Neural cell (in vitro differentiated cells): ENCODE data around the gene THRA. TPM values are rescaled to one million over a fixed set of nuclear protein-coding genes. Genes with fewer than 3 reads are reported as not detected.

Experiments used
- H2AFZ ChIP-seq: fragments of 200-600, 300-800 bp; sonication (generic), shearing (Covaris generic); 2 replicates; pipeline ENCODE4 v1.6.0; 2014; ENCODE audit warnings: low read depth, mild to moderate bottlenecking, antibody characterized with exemption, low read length, moderate library complexity
- H3F3A ChIP-seq: fragments of 200-600 bp; shearing (Covaris generic); 2 replicates; pipeline ENCODE4 v1.6.1; 2016; ENCODE audit warnings: mild to moderate bottlenecking, moderate library complexity, mixed read lengths, antibody characterized with exemption, low read length; ENCODE audit not compliant: insufficient read depth, poor library complexity, severe bottlenecking
- H3K27ac ChIP-seq: fragments of 200-600, 300-800 bp; sonication (generic), shearing (Covaris generic); 2 replicates; pipeline ENCODE4 v1.5.1; 2014; ENCODE audit warnings: mild to moderate bottlenecking, low read length, moderate library complexity
- H3K27me3 ChIP-seq: fragments of 300-800, 200-600 bp; sonication (generic), shearing (Covaris generic); 2 replicates; pipeline ENCODE4 v1.6.0; 2014; ENCODE audit warnings: mild to moderate bottlenecking, low read depth, low read length, moderate library complexity; ENCODE audit not compliant: insufficient read depth
- H3K36me3 ChIP-seq: fragments of 300-800, 200-600 bp; sonication (generic), shearing (Covaris generic); 2 replicates; pipeline ENCODE4 v1.5.1; 2014; ENCODE audit warnings: mild to moderate bottlenecking, antibody characterized with exemption, low read length, moderate library complexity; ENCODE audit not compliant: insufficient read depth
- H3K4me2 ChIP-seq: fragments of 300-800, 200-600 bp; sonication (generic), shearing (Covaris generic); 2 replicates; pipeline ENCODE4 v1.6.0; 2014; ENCODE audit warnings: mild to moderate bottlenecking, low read length
- H3K4me3 ChIP-seq: fragments of 300-800, 200-600 bp; sonication (generic), shearing (Covaris generic); 2 replicates; pipeline ENCODE4 v1.5.1; 2014; ENCODE audit warnings: mild to moderate bottlenecking, low read length, moderate library complexity
- H3K79me2 ChIP-seq: fragments of 200-600 bp; shearing (Covaris generic); replicated peaks from 2 replicates; pipeline ENCODE4 v1.6.0; 2014; ENCODE audit warnings: mild to moderate bottlenecking, low read length, moderate library complexity; ENCODE audit not compliant: insufficient read depth
- H3K9ac ChIP-seq: fragments of 300-800, 200-600 bp; sonication (generic), shearing (Covaris generic); 2 replicates; pipeline ENCODE4 v1.6.1; 2016; ENCODE audit warnings: mild to moderate bottlenecking, low read length, mixed read lengths
- H3K9me2 ChIP-seq: fragments of 200-600 bp; shearing (Covaris generic); 2 replicates; pipeline ENCODE4 v1.6.1; 2016; ENCODE audit warnings: mild to moderate bottlenecking, low read length, mixed read lengths; ENCODE audit not compliant: insufficient read depth
- H3K9me3 ChIP-seq: fragments of 200-600, 300-800 bp; sonication (generic), shearing (Covaris generic); 2 replicates; pipeline ENCODE4 v1.6.1; 2016; ENCODE audit warnings: mild to moderate bottlenecking, mixed run types, low read length, moderate library complexity, mixed read lengths
- H4K20me1 ChIP-seq: fragments of 200-600 bp; shearing (Covaris generic); 2 replicates; pipeline ENCODE4 v1.6.1; 2016; ENCODE audit warnings: mild to moderate bottlenecking, mixed run types; ENCODE audit not compliant: insufficient read depth
- CTCF ChIP-seq: fragments of 450-650 bp; IDR thresholded peaks from 2 replicates; pipeline ENCODE4 v1.5.1; 2014; ENCODE audit warnings: antibody characterized with exemption, mild to moderate bottlenecking, moderate library complexity; ENCODE audit not compliant: poor library complexity, severe bottlenecking
- EP300 ChIP-seq: fragments of 450-650 bp; conservative IDR thresholded peaks from 2 replicates; pipeline ENCODE4 v1.6.1; 2014; ENCODE audit warnings: antibody characterized with exemption, mild to moderate bottlenecking, moderate library complexity; ENCODE audit not compliant: poor library complexity, severe bottlenecking
- EZH2 ChIP-seq: fragments of 200-600, 300-800 bp; shearing (Covaris generic), sonication (generic); IDR thresholded peaks from 2 replicates; pipeline ENCODE4 v1.6.1; 2014; ENCODE audit warnings: antibody characterized with exemption, low read length, borderline replicate concordance, mild to moderate bottlenecking; ENCODE audit not compliant: insufficient read depth, poor library complexity, severe bottlenecking
- MXI1 ChIP-seq: fragments of 450-650 bp; conservative IDR thresholded peaks from 2 replicates; pipeline ENCODE4 v1.6.1; 2014; ENCODE audit warnings: antibody characterized with exemption, mild to moderate bottlenecking; ENCODE audit not compliant: poor library complexity, severe bottlenecking
- POLR2AphosphoS5 ChIP-seq: IDR thresholded peaks from 2 replicates; pipeline ENCODE4 v1.6.1; 2012
- RAD21 ChIP-seq: fragments of 450-650 bp; conservative IDR thresholded peaks from 2 replicates; pipeline ENCODE4 v1.6.1; 2014; ENCODE audit warnings: antibody characterized with exemption, mild to moderate bottlenecking, moderate library complexity
- REST ChIP-seq: IDR thresholded peaks from 2 replicates; pipeline ENCODE4 v1.6.1; 2012; ENCODE audit warnings: borderline replicate concordance
- SMC3 ChIP-seq: fragments of 450-650 bp; conservative IDR thresholded peaks from 2 replicates; pipeline ENCODE4 v1.6.1; 2014; ENCODE audit warnings: antibody characterized with exemption, mild to moderate bottlenecking, moderate library complexity; ENCODE audit not compliant: poor library complexity
- TAF1 ChIP-seq: IDR thresholded peaks from 2 replicates; pipeline ENCODE4 v1.6.1; 2012; ENCODE audit warnings: low read depth
- polyA plus RNA-seq: library from polyadenylated mRNA; depleted of rRNA; stranded (reverse); fragments of >200 nt; gene quantifications from 2 replicates; pipeline ENCODE4 v1.2.3, GENCODE V29; 2014

The THRA gene
- polyA plus RNA-seq, 1 donor from 2014 or later, result 97.2 TPM

GRCh38 chr17:40075201-40075941 lies 12.6 kb downstream of the THRA start:
- Histone ChIP-seq H3K4me3 (no peak overlapping the region), H3K27ac (no peak overlapping the region)

More at GRCh38 chr17:40075201-40075941, 12.6 kb downstream of the THRA start:
- Histone ChIP-seq H3K9ac (no peak overlapping the region), H3K9me2 (no peaks in the 10 kb centered on the region), H3K9me3 (no peaks in the 10 kb centered on the region), H4K20me1 (no peaks in the 10 kb centered on the region), H3K36me3 (no peaks in the 10 kb centered on the region), H2AFZ (no peak overlapping the region), H3K27me3 (no peaks in the 10 kb centered on the region), H3F3A (no peaks in the 10 kb centered on the region), H3K79me2 (peaks cover 7% of the 10 kb centered on the region), H3K4me2 (no peak overlapping the region)
- TF ChIP-seq CTCF, result peak; percentile 83
- TF ChIP-seq SMC3, result peak; percentile 88
- peak; percentile 66 for TF ChIP-seq RAD21
- TF ChIP-seq EZH2, result no peak
- TF ChIP-seq EP300, result no peak
- no peak for TF ChIP-seq MXI1
- TF ChIP-seq TAF1, result no peak
- TF ChIP-seq POLR2AphosphoS5, result no peak
- TF ChIP-seq REST, result no peak
